Activated T-cell treated with anti-CD3 and anti-CD28 coated beads, Interleukin-2, amount 50 U/mL, for 4 hours (primary cell): Measurements from ENCODE around the gene ARSG. TPM values are rescaled to one million over a fixed set of nuclear protein-coding genes. Genes with fewer than 3 reads are reported as not detected.
"Not testable (repeated sequence)": the region's sequence is repeated elsewhere in the genome, so short reads cannot be mapped to it uniquely, and the experiment has no call there.

Experiments
- ATAC-seq, 2 donors: fragments of 200-7000 bp; cut with Tn5 transposase; one replicate each; pipeline ENCODE4 v1.10.0; 2021
- DNase-seq: peaks from one replicate; pipeline ENCODE4 v3.0.0-alpha.2; 2020
- H3K27me3 Mint-ChIP-seq: one replicate; pipeline ENCODE4 v1.8.0; 2021; ENCODE audit warnings: low read depth, mixed read lengths
- H3K36me3 Mint-ChIP-seq: one replicate; pipeline ENCODE4 v1.8.0; 2022; ENCODE audit warnings: mixed read lengths; ENCODE audit not compliant: insufficient read depth
- H3K4me1 Mint-ChIP-seq: one replicate; pipeline ENCODE4 v1.8.0; 2021; ENCODE audit warnings: low read depth, mixed read lengths
- H3K4me3 Mint-ChIP-seq: one replicate; pipeline ENCODE4 v1.8.0; 2021; ENCODE audit warnings: mild to moderate bottlenecking, moderate library complexity, mixed read lengths
- H3K9me3 Mint-ChIP-seq: one replicate; pipeline ENCODE4 v1.8.0; 2021; ENCODE audit warnings: mixed read lengths
- total RNA-seq, 3 donors: library from RNA; stranded (reverse); gene quantifications; one replicate each; pipeline ENCODE4 v1.2.1, GENCODE V29; 2021

ARSG gene
- total RNA-seq, 3 donors from 2014 or later = 3.2 to 4.6 (median 4.5) TPM

- no peak for DNase-seq
- H3K27me3 Mint-ChIP-seq = no peaks in the 10 kb centered on the region
- peaks cover 30% of the 10 kb centered on the region for H3K4me1 Mint-ChIP-seq
- no peak for ATAC-seq
- peaks cover 4% of the 10 kb centered on the region for H3K36me3 Mint-ChIP-seq
- no peak overlapping the region for H3K4me3 Mint-ChIP-seq
- H3K9me3 Mint-ChIP-seq = no peaks in the 10 kb centered on the region
Observed at GRCh38 chr17:68322630-68323029, 31.3 kb downstream of the ARSG start.

- peaks cover 4% of the 10 kb centered on the region for H3K36me3 Mint-ChIP-seq
- H3K4me1 Mint-ChIP-seq = peaks cover 23% of the 10 kb centered on the region
- no peaks in the 10 kb centered on the region for H3K9me3 Mint-ChIP-seq
- ATAC-seq (no peak), DNase-seq (no peak)
- H3K27me3 Mint-ChIP-seq = no peaks in the 10 kb centered on the region
- H3K4me3 Mint-ChIP-seq = no peak overlapping the region
Observed at GRCh38 chr17:68324114-68324513, 32.8 kb downstream of the ARSG start.

GRCh38 chr17:68324654-68325336, 33.5 kb downstream of the ARSG start:
- Mint-ChIP-seq H3K9me3 (no peaks in the 10 kb centered on the region), H3K36me3 (peaks cover 4% of the 10 kb centered on the region), H3K27me3 (no peaks in the 10 kb centered on the region), H3K4me3 (no peak overlapping the region), H3K4me1 (peaks cover 23% of the 10 kb centered on the region)
- no peak for ATAC-seq
- DNase-seq = no peak

- peaks cover 18% of the 10 kb centered on the region for H3K4me1 Mint-ChIP-seq
- H3K36me3 Mint-ChIP-seq = peaks cover under 1% of the 10 kb centered on the region
- peaks cover 4% of the 10 kb centered on the region for H3K9me3 Mint-ChIP-seq
- DNase-seq (no peak), ATAC-seq (no peak)
- no peaks in the 10 kb centered on the region for H3K27me3 Mint-ChIP-seq
- H3K4me3 Mint-ChIP-seq = no peak overlapping the region
Observed at GRCh38 chr17:68325961-68326360, 34.7 kb downstream of the ARSG start.

GRCh38 chr17:68326681-68327080, 35.4 kb downstream of the ARSG start:
- H3K4me3 Mint-ChIP-seq = no peak overlapping the region
- no peaks in the 10 kb centered on the region for H3K27me3 Mint-ChIP-seq
- no peak for DNase-seq
- H3K4me1 Mint-ChIP-seq = peaks cover 18% of the 10 kb centered on the region
- H3K36me3 Mint-ChIP-seq = no peaks in the 10 kb centered on the region
- ATAC-seq = peak; percentile 67 to 75
- H3K9me3 Mint-ChIP-seq = peaks cover 4% of the 10 kb centered on the region

- Mint-ChIP-seq H3K27me3 (no peaks in the 10 kb centered on the region), H3K9me3 (peaks cover 7% of the 10 kb centered on the region), H3K4me3 (no peak overlapping the region), H3K36me3 (no peaks in the 10 kb centered on the region), H3K4me1 (peaks cover 18% of the 10 kb centered on the region)
- no peak for DNase-seq
- no peak for ATAC-seq
Observed at GRCh38 chr17:68327823-68328557, 36.7 kb downstream of the ARSG start.

- ATAC-seq (no peak), DNase-seq (no peak)
- no peak overlapping the region for H3K4me3 Mint-ChIP-seq
- H3K36me3 Mint-ChIP-seq = no peaks in the 10 kb centered on the region
- H3K9me3 Mint-ChIP-seq = peaks cover 7% of the 10 kb centered on the region
- H3K4me1 Mint-ChIP-seq = peaks cover 15% of the 10 kb centered on the region
- H3K27me3 Mint-ChIP-seq = no peaks in the 10 kb centered on the region
Observed at GRCh38 chr17:68328676-68329075, 37.4 kb downstream of the ARSG start.

GRCh38 chr17:68329331-68329730, 38.0 kb downstream of the ARSG start:
- Mint-ChIP-seq H3K36me3 (no peaks in the 10 kb centered on the region), H3K4me1 (peaks cover 11% of the 10 kb centered on the region), H3K9me3 (peaks cover 7% of the 10 kb centered on the region), H3K4me3 (no peak overlapping the region), H3K27me3 (no peaks in the 10 kb centered on the region)
- no peak for ATAC-seq
- no peak for DNase-seq

- not testable (repeated sequence) for H3K4me1 Mint-ChIP-seq, H3K36me3 Mint-ChIP-seq, H3K4me3 Mint-ChIP-seq, DNase-seq, H3K9me3 Mint-ChIP-seq, ATAC-seq, H3K27me3 Mint-ChIP-seq
Observed at GRCh38 chr17:68331932-68332331, 40.6 kb downstream of the ARSG start.

GRCh38 chr17:68334393-68334792, 43.1 kb downstream of the ARSG start:
- H3K9me3 Mint-ChIP-seq = peaks cover 7% of the 10 kb centered on the region
- H3K36me3 Mint-ChIP-seq = no peaks in the 10 kb centered on the region
- H3K4me3 Mint-ChIP-seq = no peak overlapping the region
- ATAC-seq (no peak), DNase-seq (no peak)
- no peaks in the 10 kb centered on the region for H3K27me3 Mint-ChIP-seq
- peaks cover 1% of the 10 kb centered on the region for H3K4me1 Mint-ChIP-seq

GRCh38 chr17:68341482-68341881, 50.2 kb downstream of the ARSG start:
- ATAC-seq (no peak), DNase-seq (no peak)
- H3K9me3 Mint-ChIP-seq = no peaks in the 10 kb centered on the region
- no peak overlapping the region for H3K4me3 Mint-ChIP-seq
- H3K36me3 Mint-ChIP-seq = no peaks in the 10 kb centered on the region
- no peaks in the 10 kb centered on the region for H3K27me3 Mint-ChIP-seq
- H3K4me1 Mint-ChIP-seq = peaks cover 42% of the 10 kb centered on the region

- DNase-seq = no peak
- no peak for ATAC-seq
- H3K36me3 Mint-ChIP-seq = no peaks in the 10 kb centered on the region
- peaks cover 64% of the 10 kb centered on the region for H3K4me1 Mint-ChIP-seq
- no peak overlapping the region for H3K4me3 Mint-ChIP-seq
- no peaks in the 10 kb centered on the region for H3K27me3 Mint-ChIP-seq
- no peaks in the 10 kb centered on the region for H3K9me3 Mint-ChIP-seq
Observed at GRCh38 chr17:68343976-68344375, 52.7 kb downstream of the ARSG start.

GRCh38 chr17:68344701-68345136, 53.4 kb downstream of the ARSG start:
- Mint-ChIP-seq H3K4me3 (peak overlapping the region; percentile 20), H3K9me3 (no peaks in the 10 kb centered on the region), H3K36me3 (no peaks in the 10 kb centered on the region), H3K27me3 (no peaks in the 10 kb centered on the region), H3K4me1 (peaks cover 68% of the 10 kb centered on the region)
- DNase-seq (peak; percentile 25), ATAC-seq (peak in 1 of 2 donors; percentile 35)

- H3K9me3 Mint-ChIP-seq = no peaks in the 10 kb centered on the region
- H3K27me3 Mint-ChIP-seq = no peaks in the 10 kb centered on the region
- ATAC-seq (peak; percentile 80), DNase-seq (peak; percentile 54)
- H3K36me3 Mint-ChIP-seq = no peaks in the 10 kb centered on the region
- peaks cover 69% of the 10 kb centered on the region for H3K4me1 Mint-ChIP-seq
- peak overlapping the region; percentile 76 for H3K4me3 Mint-ChIP-seq
Observed at GRCh38 chr17:68346448-68346847, 55.2 kb downstream of the ARSG start.

GRCh38 chr17:68347380-68347779, 56.1 kb downstream of the ARSG start:
- no peaks in the 10 kb centered on the region for H3K9me3 Mint-ChIP-seq
- H3K4me1 Mint-ChIP-seq = peaks cover 78% of the 10 kb centered on the region
- peak overlapping the region; percentile 76 for H3K4me3 Mint-ChIP-seq
- DNase-seq (no peak), ATAC-seq (no peak)
- H3K27me3 Mint-ChIP-seq = no peaks in the 10 kb centered on the region
- no peaks in the 10 kb centered on the region for H3K36me3 Mint-ChIP-seq
